HepG2 (cell line): Measurements from ENCODE around the gene GLRX2. TPM values are rescaled to one million over a fixed set of nuclear protein-coding genes. Genes with fewer than 3 reads are reported as not detected.
A peak's percentile ranks its signal among the peaks of the same experiment; 100 is the strongest.

ENCODE experiments used
- AHDC1 ChIP-seq: sonication (generic); formaldehyde crosslinking; IDR thresholded peaks from 2 replicates; pipeline ENCODE4 v1.5.1; 2020; ENCODE audit warnings: mild to moderate bottlenecking, missing genetic modification reagents, borderline replicate concordance
- BHLHE40 ChIP-seq: IDR thresholded peaks from 2 replicates; pipeline ENCODE4 v1.6.1; 2011; ENCODE audit warnings: low read length, improper control_type of control experiment
- NCOR1 ChIP-seq: fragments of 200-600 bp; sonication (generic); IDR thresholded peaks from 2 replicates; pipeline ENCODE4 v1.7.0; 2017; ENCODE audit warnings: antibody characterized with exemption, low read length, borderline replicate concordance
- NFE2 ChIP-seq: sonication (generic); formaldehyde crosslinking; IDR thresholded peaks from 2 replicates; pipeline ENCODE4 v1.4.0; 2020; ENCODE audit warnings: missing genetic modification reagents
- NR2F2 ChIP-seq: IDR thresholded peaks from 2 replicates; pipeline ENCODE4 v1.6.1; 2012; ENCODE audit warnings: low read depth, inconsistent platforms, borderline replicate concordance
- PITX1 ChIP-seq: sonication (generic); formaldehyde crosslinking; IDR thresholded peaks from 2 replicates; pipeline ENCODE4 v1.5.1; 2020; ENCODE audit warnings: mild to moderate bottlenecking, missing genetic modification reagents
- TBX3 ChIP-seq: fragments of 450-650 bp; IDR thresholded peaks from 2 replicates; pipeline ENCODE4 v1.6.1; 2017; ENCODE audit warnings: antibody characterized with exemption, mild to moderate bottlenecking, inconsistent platforms, borderline replicate concordance
- ZNF557 ChIP-seq: sonication (generic); formaldehyde crosslinking; IDR thresholded peaks from 2 replicates; pipeline ENCODE4 v1.4.0; 2020; ENCODE audit warnings: missing genetic modification reagents
- ZNF646 ChIP-seq: sonication (generic); formaldehyde crosslinking; IDR thresholded peaks from 2 replicates; pipeline ENCODE4 v1.9.0; 2021; ENCODE audit warnings: mild to moderate bottlenecking, missing genetic modification reagents
- ZSCAN5A ChIP-seq: sonication (generic); formaldehyde crosslinking; IDR thresholded peaks from 2 replicates; pipeline ENCODE4 v1.8.0; 2022; ENCODE audit warnings: mild to moderate bottlenecking, missing genetic modification reagents, borderline replicate concordance
- polyA plus RNA-seq, 8 experiments: library from polyadenylated mRNA; depleted of rRNA in 3 of 8; stranded (reverse) in 7 of 8; unstranded in 1 of 8; fragments of >200 nt; fragmentation: Illumina TruSeq in 4 of 8; extraction: Trizol in 4 of 8; gene quantifications; 2 replicates each; pipeline versions ENCODE4 v1.2.1 to v1.2.3, GENCODE V29; 2011 to 2016; ENCODE audit warnings: low read depth in 4 of 8, missing spikeins in 1 of 8, mixed read lengths in 1 of 8; ENCODE audit not compliant: insufficient read depth in 1 of 8
- total RNA-seq, 5 experiments: library from RNA; depleted of rRNA; stranded (reverse); fragments of >200 nt; fragmentation: Illumina TruSeq; extraction: Trizol; gene quantifications; 2 replicates each; pipeline ENCODE4 v1.2.3, GENCODE V29; 2016; ENCODE audit warnings: low read depth in 1 of 5

GLRX2 gene
- total and polyA plus RNA-seq, 2 of the 13 experiments (the other 11 are each of a cell fraction or from before 2014, with no cell fraction given), result 11.9 to 39.0 TPM

- TF ChIP-seq AHDC1 (CRISPR knock-in tag), result no peak; the same call in 1 of the 2 replicates
- TF ChIP-seq NCOR1, result peak; percentile 57; the same call in 1 of the 2 replicates
- TF ChIP-seq ZNF557, result no peak
- 0 out of 2 replicates have a peak, but pooled peaks have one; percentile 16 for TF ChIP-seq NR2F2
- no peak for TF ChIP-seq ZSCAN5A (CRISPR knock-in tag)
- TF ChIP-seq NFE2 (CRISPR knock-in tag), result no peak
- no peak for TF ChIP-seq BHLHE40
- TF ChIP-seq TBX3, result no peak
- no peak for TF ChIP-seq ZNF646 (CRISPR knock-in tag)
- TF ChIP-seq PITX1 (CRISPR knock-in tag), result no peak
Measured at GRCh38 chr1:193115629-193116227, 10.5 kb upstream of the GLRX2 start (continued).
